Activated CD4-positive, alpha-beta T cell treated with anti-CD3 and anti-CD28 coated beads, Interleukin-2, amount 50 U/mL, for 16 hours (primary cell): Measurements from ENCODE around the gene MSRB3.

ENCODE experiments used
- DNase-seq: peaks from one replicate; pipeline ENCODE4 v3.0.0-alpha.2; 2020

The MSRB3 gene

DNA sequence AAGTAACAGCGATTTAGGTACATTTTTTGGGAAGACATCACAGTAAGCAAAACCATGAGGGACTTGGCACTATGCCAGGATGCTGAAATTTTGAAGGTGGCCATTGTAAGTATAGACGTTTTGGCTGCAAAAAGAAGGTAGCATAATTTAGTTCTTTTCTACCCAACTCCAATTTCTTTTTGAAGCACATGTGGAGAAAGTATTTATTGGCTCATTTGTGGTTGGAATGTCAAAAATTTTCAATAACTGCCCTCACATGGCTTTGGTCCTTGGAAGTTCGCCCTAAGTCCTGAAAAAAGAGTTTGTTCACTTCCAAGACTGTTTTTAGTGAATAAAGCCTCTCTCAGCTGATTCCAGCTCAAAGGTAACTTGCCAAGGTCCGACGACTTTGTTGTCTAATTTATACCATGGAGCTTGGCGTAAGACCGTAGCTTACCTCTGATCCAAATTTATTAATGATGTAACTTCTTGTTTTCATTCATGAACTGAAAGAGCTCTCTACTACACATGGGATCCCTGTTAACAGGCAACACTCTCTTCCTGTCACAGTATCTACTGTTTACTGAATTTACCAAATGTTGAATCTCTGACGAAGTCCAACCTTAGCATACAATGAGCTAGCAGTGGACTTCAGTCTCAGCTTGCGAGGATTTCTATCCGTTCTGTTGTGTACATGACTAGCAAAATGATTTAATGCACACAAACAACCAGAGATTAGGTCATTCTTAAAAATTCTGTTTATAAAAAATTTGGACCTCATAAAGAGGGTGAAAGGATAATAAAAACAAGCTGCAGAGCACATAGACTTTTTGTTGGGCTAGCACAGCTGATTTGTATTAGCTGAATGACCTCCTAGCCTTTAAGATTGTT, 49.0 kb downstream of the MSRB3 start:
- no peak for DNase-seq

GRCh38 chr12:65329721-65330120, 51.2 kb downstream of the MSRB3 start:
- no peak for DNase-seq

DNA sequence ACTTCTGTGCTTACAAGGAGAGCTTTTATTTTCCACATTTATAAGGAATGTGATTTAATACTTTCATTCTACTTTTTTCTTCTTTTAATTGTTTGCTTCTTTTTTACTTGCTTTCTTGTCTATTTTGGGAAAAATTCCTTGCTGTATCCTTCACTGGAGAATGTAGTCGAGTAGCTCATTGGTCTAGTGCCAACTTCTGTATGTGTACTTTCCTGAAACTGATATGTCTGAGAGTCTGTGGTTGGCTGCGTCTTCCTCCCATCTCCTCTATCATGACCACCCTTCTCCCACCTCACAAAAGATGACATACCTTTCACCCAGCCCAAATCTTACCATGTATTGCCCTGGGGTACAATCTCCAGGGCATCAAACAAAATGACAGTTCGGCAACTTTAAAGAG, 51.8 kb downstream of the MSRB3 start:
- no peak for DNase-seq

GRCh38 chr12:65331456-65331855, 53.0 kb downstream of the MSRB3 start:
- DNase-seq = no peak

- DNase-seq = no peak
These were observed 55.2 kb downstream of the MSRB3 start for GRCh38 chr12:65333649-65334048.

DNA sequence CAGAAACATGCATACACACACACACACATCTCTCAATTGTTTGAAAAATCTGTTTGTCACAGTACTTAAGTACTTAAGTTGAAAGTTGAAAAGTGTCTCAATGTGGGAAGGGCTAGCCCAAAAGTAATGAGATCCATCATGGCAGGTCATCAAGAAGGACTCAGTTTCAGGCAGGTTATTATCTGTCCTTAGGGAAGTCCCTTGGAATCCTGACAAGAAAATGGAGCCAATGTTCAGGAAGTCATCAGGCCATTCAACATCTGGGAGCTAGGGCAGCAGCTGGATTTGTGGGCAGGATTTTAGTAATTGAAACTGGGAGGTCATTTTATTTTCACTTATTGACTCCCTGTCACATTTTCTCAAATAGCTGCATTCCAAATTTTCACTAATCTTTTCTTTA, 56.0 kb downstream of the MSRB3 start:
- no peak for DNase-seq

GRCh38 chr12:65335021-65335714, 56.7 kb downstream of the MSRB3 start:
- no peak for DNase-seq

GRCh38 chr12:65335981-65336380, 57.5 kb downstream of the MSRB3 start:
- no peak for DNase-seq

DNA sequence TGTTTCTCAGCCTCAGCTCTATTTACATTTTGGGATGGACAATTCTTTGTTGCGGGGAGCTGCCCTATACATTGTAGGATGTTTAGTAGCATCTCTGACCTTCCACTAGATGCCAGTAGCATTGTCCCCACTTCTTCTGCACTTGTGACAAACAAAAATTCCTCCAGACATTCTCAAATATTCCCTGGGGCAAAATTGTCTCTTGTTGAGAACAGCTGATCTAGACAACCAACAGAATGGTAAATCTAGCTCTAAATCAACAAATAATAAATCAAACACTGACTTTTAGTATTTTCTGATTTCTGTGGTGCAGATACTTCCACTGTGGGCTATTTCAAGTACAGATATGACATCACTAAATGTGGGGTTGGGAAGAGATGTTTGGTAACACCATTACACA, 60.7 kb downstream of the MSRB3 start:
- DNase-seq = no peak

DNA sequence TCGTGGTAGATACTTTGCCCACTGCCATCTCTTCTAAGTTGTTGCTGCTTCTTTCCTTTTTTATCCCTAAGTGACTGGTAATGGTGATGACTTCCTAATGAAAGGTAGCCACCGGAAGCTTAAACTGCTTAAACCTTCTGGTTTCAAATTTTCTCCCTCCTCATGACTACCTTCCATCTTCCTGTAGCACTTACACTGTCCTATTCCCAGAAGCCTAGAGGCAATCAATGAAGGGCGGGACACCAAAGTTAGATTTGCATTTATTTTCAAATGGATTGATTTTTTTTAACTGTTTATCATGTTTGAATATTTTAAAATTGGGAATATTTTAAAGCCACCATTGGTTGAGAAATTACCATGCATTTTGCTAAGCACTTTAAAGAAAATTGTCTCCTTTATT, 64.7 kb downstream of the MSRB3 start:
- DNase-seq = no peak

GRCh38 chr12:65343801-65344200, 65.3 kb downstream of the MSRB3 start:
- DNase-seq = no peak

DNA sequence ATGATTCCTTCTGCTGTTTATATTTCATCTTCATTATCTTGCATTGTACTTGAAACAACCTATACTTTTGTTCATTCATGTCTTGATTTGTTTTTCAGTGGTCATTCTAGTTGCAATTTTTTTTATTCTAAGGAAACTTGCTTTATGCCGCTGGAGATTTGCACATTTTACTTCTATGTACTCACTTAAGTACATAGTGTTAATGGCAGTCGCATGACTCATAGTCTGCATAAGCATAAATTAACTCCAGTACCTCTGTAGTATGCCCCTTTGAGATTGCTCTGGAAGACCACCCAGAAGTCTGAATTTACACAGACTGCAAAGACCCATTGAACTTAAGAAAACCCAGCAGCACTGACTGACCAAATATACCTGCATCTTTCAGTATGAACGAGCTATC, 77.0 kb downstream of the MSRB3 start:
- DNase-seq = no peak

GRCh38 chr12:65362234-65363031, 84.0 kb downstream of the MSRB3 start:
- DNase-seq = no peak

DNA sequence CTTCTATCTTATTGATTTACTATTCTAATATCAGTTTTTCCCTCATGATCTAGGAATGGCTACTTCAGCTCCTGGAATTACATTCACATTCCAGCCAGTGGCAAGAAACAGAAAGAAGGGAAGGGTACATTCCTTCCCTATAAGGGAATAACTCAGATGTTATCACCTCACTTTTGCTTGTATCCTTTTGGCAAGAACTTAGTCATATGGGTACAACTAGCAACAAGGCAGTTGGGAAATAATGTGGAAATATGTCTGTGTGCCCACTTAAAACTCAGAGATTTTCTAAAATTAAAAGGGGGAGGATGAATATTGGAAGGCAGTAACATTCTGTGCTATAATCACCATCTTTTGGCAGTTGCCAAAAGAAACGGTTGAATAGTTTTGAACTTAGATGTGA, 85.6 kb downstream of the MSRB3 start:
- no peak for DNase-seq

DNA sequence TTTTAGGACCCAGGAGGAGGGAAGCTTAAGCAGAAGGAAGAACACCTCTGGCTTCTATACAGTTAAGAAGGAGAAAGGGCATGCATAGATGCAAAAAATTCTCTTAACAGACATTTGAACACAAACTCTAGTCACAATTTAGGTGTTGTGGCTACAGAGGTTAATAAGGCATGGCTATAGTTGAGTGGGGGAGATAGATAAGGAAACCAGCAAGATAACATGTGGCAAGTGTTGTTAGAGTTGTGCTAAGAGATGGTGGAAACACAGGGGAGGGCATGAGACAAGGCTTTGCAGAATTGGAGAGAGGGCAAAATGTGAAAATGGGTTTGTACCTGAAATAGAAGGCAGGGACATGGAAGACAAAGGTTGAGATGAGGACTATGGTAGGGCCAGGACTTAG, 88.9 kb downstream of the MSRB3 start:
- no peak for DNase-seq

DNA sequence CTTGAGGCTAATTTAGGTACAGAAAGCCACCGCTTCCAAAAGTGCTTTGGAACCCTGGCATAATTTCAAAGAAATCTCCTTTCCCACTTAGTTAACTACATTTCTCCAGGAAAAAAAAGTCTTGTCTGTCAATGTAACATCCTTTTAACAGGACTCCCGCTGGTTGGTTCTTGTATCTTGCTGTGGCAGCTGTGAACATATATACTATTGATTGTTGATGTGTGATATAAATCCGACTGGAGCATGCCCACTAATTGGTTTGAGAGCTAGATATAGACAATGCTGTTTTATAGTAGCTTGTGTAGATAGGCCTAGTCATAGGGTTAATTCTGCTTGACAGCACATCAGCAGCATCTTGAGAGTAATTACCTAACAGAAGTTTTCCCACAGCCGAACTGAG, 89.6 kb downstream of the MSRB3 start:
- DNase-seq = no peak

- no peak for DNase-seq
These were observed 94.1 kb downstream of the MSRB3 start for GRCh38 chr12:65372574-65372973.

GRCh38 chr12:65384240-65384639, 105.8 kb downstream of the MSRB3 start:
- DNase-seq = no peak

DNA sequence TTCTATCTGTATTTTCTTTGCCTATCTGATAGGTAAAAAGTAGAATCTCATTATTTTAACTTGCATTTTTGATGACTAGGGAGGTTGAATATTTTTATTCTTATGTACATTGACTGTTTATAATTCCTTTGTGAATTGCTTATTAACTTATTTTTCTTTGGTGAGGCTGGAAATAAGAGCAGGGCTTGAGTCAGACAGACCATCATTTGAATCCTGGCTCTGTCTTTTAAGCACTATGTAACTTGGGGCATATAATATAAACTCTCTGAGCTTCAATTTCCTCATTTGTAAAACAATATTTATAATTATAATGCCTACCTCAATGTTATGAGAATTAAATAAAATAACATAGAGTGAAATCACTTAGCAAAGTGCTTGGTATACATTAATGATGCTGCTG, 108.9 kb downstream of the MSRB3 start:
- no peak for DNase-seq

- no peak for DNase-seq
These were observed 111.0 kb downstream of the MSRB3 start for GRCh38 chr12:65389436-65389835.

DNA sequence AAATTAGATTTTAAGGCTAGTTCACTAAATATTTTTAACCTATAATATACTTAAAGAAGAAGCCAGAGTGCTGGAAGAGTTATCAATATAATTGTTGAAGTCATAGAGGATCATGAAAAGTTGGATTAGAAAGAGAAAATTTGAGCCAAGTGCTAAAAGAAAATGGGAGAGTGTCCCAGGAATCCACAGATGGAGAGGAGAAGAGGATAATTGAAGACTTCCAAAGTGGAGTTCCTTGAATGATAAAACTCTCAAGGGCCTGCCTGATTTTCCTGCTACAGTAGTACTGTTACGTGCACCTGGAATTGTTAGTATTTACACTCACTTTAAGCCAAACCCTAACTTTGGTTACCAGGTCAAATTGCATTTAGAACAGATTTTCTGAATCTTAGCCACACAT, 113.2 kb downstream of the MSRB3 start:
- no peak for DNase-seq

DNA sequence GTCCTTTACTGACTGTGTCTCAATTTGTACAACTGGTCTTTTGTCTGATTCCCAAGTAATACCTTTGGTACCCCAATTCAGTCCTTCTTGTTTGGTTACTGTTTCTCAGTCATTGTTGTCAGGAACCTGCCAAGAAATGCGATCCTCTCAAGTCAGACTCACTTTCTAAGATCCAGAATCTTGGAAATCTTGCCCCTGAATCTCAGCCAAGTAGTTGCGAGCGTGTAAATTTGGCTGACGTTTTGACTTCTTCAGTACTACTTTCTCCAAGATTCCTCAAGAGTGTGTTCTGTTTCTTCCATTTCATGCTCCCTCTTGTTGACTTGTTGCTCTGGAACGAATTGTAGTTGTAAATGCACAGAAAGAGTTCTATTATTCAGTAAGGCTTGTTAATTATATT, 114.0 kb downstream of the MSRB3 start:
- no peak for DNase-seq

DNA sequence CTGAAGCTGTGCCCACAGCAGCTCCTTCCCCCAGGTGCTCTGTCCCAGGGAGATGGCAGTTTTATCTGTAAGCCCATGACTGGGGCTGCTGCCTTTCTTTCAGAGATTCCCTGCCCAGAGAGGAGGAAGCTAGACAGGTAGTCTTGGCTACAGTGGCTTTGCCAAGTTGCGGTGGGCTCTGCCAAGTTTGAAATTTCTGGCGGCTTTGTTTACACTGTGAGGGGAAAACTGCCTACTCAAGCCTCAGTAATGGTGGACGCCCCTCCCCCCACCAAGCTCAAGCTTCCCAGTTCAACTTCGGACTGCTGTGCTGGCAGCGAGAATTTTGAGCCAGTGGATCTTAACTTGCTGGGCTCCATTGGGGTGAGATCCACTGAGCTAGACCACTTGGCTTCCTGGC, 124.7 kb downstream of the MSRB3 start:
- DNase-seq = no peak
